AG04449 (cell line): ENCODE measurements around the gene COG6.

Experiments used
- CTCF ChIA-PET: fragments of 350-600 bp; formaldehyde crosslinking; extraction: SDS; loops from one replicate; lab custom pipeline; 2021; ENCODE audit warnings: antibody characterized with exemption; lab: Yijun Ruan, JAX
- POLR2A ChIA-PET: fragments of 400-600, 350-600 bp; formaldehyde crosslinking; extraction: SDS; loops from one replicate; lab custom pipeline; 2020; ENCODE audit warnings: antibody characterized with exemption, inconsistent platforms; lab: Yijun Ruan, JAX
- DNase-seq: peaks from one replicate; pipeline ENCODE4 v3.0.0-alpha.2; 2010; ENCODE audit warnings: low read depth, low spot score
- H3K4me3 ChIP-seq: 2 replicates; pipeline ENCODE4 v1.5.1; 2011; ENCODE audit warnings: low read depth, mild to moderate bottlenecking, control low read depth, low read length
- CTCF ChIP-seq: IDR thresholded peaks from one replicate; pipeline ENCODE4 v1.5.1; 2011; ENCODE audit warnings: mild to moderate bottlenecking, moderate library complexity, low read length, control low read depth, inconsistent platforms; ENCODE audit not compliant: insufficient read depth; ENCODE audit errors: missing control alignments

COG6 gene

DNA sequence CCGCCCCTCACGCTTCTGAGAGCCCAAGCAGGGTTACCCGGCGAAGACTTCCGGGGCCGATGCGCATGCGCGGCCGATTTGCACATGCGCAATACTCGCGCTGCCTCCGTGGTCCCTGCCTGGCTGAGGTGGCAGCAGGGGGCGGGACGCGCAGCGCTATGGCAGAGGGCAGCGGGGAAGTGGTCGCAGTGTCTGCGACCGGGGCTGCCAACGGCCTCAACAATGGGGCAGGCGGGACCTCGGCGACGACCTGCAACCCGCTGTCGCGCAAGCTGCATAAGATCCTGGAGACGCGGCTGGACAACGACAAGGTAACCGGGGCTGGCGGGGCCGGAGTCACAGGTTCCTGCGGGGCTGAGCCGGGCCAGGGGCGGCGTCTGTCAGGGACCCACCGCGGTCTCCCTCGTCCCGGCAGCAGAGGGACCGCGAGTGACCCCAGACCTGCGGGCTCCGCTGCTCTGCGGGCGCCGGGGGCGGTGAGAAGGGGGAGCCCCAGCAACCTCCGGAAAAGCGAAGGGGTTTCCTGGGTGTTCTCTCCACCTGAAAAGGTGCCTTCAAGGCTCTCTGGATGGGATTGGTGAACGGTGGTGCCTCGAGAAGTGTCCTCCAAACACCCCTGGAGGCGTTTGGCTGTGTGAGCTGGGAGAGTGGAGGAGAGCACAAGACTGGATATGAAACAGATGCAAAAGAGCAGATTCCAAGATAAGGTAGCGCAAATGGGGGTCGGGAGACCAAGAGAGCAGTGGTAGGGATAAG is at the start of gene COG6:
Gene COG6, plus strand, starts transcription at position 94 of the 756 bp plus-strand sequence. Its CDS starts 65 bp downstream, at position 159.
- CTCF ChIA-PET = interaction anchor here (0.6 to 1.4 kb wide), 2 partner anchors 12 to 44 kb away, joined by 4 read pairs; no protein-coding TSS in a partner anchor
- no peak for DNase-seq
- H3K4me3 ChIP-seq = peak within 1 kb of the TSS; percentile 89
- TF ChIP-seq CTCF = peak; percentile 29
- POLR2A ChIA-PET = no interaction called here

- TF ChIP-seq CTCF = no peak
- CTCF ChIA-PET = interaction anchor here (0.6 to 13.0 kb wide), 5 partner anchors 10 to 459 kb away, joined by 3 to 306 read pairs (median 8); no protein-coding TSS in a partner anchor
- no peak overlapping the region for H3K4me3 ChIP-seq
- POLR2A ChIA-PET = no interaction called here
- DNase-seq = no peak
Measured at GRCh38 chr13:39605677-39606320, 49.7 kb upstream of the COG6 start.

DNA sequence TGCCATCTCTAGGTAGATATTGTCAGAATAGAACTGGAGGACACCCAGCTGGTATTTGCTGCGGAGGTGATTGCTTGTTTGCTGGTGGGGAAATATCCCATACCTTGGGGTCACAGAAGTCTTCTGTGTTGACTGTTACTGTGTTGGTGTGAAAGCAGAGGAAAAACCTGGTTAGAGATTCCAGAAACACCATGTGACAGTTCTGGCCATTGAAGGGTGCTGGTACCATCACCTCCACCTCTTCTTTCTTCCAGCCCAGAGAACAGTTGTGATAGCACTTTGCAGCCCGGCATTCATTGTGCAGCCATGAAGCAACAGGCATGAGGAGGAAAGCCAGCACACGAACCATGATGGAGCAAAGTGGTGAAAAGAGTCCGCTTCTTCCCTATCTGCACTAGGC is 47.6 kb upstream of the COG6 start:
- H3K4me3 ChIP-seq = no peak overlapping the region
- DNase-seq = no peak
- ChIA-PET CTCF (interaction anchor here (3.5 to 13.0 kb wide), 2 partner anchors 8 to 461 kb away, joined by 26 to 306 read pairs; no protein-coding TSS in a partner anchor), POLR2A (no interaction called here)
- TF ChIP-seq CTCF = no peak

- POLR2A ChIA-PET = no interaction called here
Measured at GRCh38 chr13:39612023-39612637, 43.3 kb upstream of the COG6 start.

DNA sequence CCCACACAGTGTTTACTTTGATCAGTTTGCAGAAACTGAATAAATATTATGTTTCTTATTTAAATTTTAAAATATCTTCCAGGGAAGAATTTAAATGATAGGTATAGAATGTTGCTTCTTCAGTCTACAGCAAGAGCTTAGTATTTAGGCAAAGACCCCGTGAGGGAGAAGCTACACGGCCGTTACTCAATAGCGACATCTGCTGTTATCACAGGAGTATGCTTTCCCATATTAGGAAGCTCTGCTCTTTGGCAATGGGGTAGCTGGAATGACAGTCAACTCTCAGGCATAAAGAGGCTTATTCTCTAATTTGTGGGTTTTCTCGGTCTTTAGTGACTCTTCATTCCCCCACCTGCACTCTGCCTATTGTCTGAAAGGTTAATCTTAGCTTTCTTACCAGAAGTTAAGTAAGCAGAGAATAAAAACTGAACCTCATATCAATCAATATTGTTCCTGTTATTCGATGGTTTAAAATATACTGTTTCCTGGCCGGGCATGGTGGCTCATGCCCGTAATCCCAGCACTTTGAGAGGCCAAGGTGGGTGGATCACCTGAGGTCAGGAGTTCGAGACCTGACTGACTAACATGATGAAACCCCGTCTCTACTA is 39.3 kb upstream of the COG6 start:
- H3K4me3 ChIP-seq = no peak overlapping the region
- TF ChIP-seq CTCF = peak; percentile 88
- CTCF ChIA-PET = interaction anchor here (0.6 to 13.0 kb wide), 59 partner anchors 9 to 1162 kb away, joined by 3 to 306 read pairs (median 4); partner anchors contain the start of gene LHFPL6
- no peak for DNase-seq
- POLR2A ChIA-PET = no interaction called here

More at GRCh38 chr13:39612023-39612637, 43.3 kb upstream of the COG6 start:
- TF ChIP-seq CTCF = peak; percentile 60
- CTCF ChIA-PET = interaction anchor here (0.6 to 13.0 kb wide), 92 partner anchors 8 to 594 kb away, joined by 3 to 306 read pairs (median 4); partner anchors contain the start of genes COG6 and LHFPL6
- H3K4me3 ChIP-seq = no peak overlapping the region
- DNase-seq = no peak
